PC-9 (cell line): ENCODE results near the gene VTN.

Source experiments
- CTCF ChIP-seq: fragments of 200-600 bp; sonication (generic); conservative IDR thresholded peaks from 2 replicates; pipeline ENCODE4 v1.6.1; 2017; ENCODE audit warnings: mixed run types, antibody characterized with exemption, mild to moderate bottlenecking, moderate library complexity
- EZH2 ChIP-seq: fragments of 200-600 bp; sonication (generic); IDR thresholded peaks from 2 replicates; pipeline ENCODE4 v1.8.0; 2017; ENCODE audit warnings: antibody characterized with exemption, low read depth

- no peak for TF ChIP-seq CTCF
- no peak for TF ChIP-seq EZH2
These were observed 35.9 kb downstream of the VTN start for GRCh38 chr17:28334171-28334570.
